ENCODE data around the gene FBXO4.

DNA sequence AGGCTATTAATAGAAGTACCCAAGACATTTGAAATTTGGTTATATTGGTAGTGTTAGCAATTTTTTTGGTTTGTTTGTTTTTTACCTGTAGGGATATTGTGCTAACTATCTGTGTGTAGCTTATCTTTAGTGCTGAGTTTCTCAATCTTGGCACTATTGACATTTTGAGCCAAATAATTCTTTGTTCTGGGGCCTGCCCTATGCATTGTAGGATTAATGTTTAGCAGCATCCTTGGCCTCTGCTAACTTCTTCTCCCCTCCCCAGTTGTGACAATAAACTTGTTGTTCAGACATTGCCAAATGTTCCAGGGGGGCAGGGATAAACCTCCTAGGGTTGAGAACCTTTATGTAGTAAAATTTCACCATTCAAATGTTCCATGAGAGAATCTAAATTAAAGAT is 4.0 kb downstream of the FBXO4 start:
- TF ChIP-seq POLR2A (IDR thresholded peaks at IDR 0.05; ENCODE audit: low read length), result no peak
- TF ChIP-seq GATA1 (IDR thresholded peaks at IDR 0.05; ENCODE audit: low read depth, low read length), result no peak
